GM23338 (cell line): Measurements from ENCODE around the gene PCSK6. TPM values are rescaled to one million over a fixed set of nuclear protein-coding genes. Genes with fewer than 3 reads are reported as not detected.

Experiments used
- ATAC-seq: fragments of 200-7000 bp; cut with Tn5 transposase; 3 replicates; pipeline ENCODE4 v1.9.1; 2020
- DNase-seq: peaks from one replicate; pipeline ENCODE4 v3.0.0-alpha.2; 2015; ENCODE audit warnings: low spot score
- H2AFZ ChIP-seq: fragments of 200-600 bp; sonication (generic); 2 replicates; pipeline ENCODE4 v1.8.0; 2016; ENCODE audit warnings: antibody characterized with exemption, mild to moderate bottlenecking, moderate library complexity
- H3F3A ChIP-seq: fragments of 200-600 bp; sonication (generic); replicated peaks from 2 replicates; pipeline ENCODE4 v1.8.0; 2017; ENCODE audit warnings: antibody characterized with exemption, mixed run types, low read depth
- H3K27ac ChIP-seq: fragments of 200-600 bp; sonication (generic); 2 replicates; pipeline ENCODE4 v1.6.1; 2016; ENCODE audit warnings: low read depth
- H3K27me3 ChIP-seq: fragments of 200-600 bp; sonication (generic); 2 replicates; pipeline ENCODE4 v1.8.0; 2016; ENCODE audit warnings: mild to moderate bottlenecking, mixed run types, moderate library complexity; ENCODE audit not compliant: insufficient read depth
- H3K36me3 ChIP-seq: fragments of 200-600 bp; sonication (generic); 2 replicates; pipeline ENCODE4 v1.8.0; 2016; ENCODE audit warnings: mild to moderate bottlenecking; ENCODE audit not compliant: insufficient read depth
- H3K4me1 ChIP-seq: fragments of 200-600 bp; sonication (generic); 2 replicates; pipeline ENCODE4 v1.8.0; 2016; ENCODE audit warnings: mild to moderate bottlenecking, moderate library complexity; ENCODE audit not compliant: insufficient read depth
- H3K4me2 ChIP-seq: fragments of 200-600 bp; sonication (generic); 2 replicates; pipeline ENCODE4 v1.7.1; 2017; ENCODE audit warnings: mixed run types
- H3K4me3 ChIP-seq: fragments of 200-600 bp; sonication (generic); 2 replicates; pipeline ENCODE4 v1.6.1; 2016; ENCODE audit warnings: mixed run types
- H3K79me2 ChIP-seq: fragments of 200-600 bp; sonication (generic); replicated peaks from 2 replicates; pipeline ENCODE4 v1.8.0; 2017; ENCODE audit warnings: mild to moderate bottlenecking; ENCODE audit not compliant: insufficient read depth
- H3K9me2 ChIP-seq: fragments of 200-600 bp; sonication (generic); 2 replicates; pipeline ENCODE4 v1.8.0; 2017; ENCODE audit not compliant: insufficient read depth
- H4K20me1 ChIP-seq: fragments of 200-600 bp; sonication (generic); replicated peaks from 2 replicates; pipeline ENCODE4 v1.8.0; 2017; ENCODE audit warnings: mild to moderate bottlenecking; ENCODE audit not compliant: insufficient read depth
- H3K27ac Mint-ChIP-seq: 2 replicates; pipeline ENCODE4 v1.8.0; 2020; ENCODE audit warnings: inconsistent platforms, mild to moderate bottlenecking, moderate library complexity, mixed read lengths
- H3K27me3 Mint-ChIP-seq: 3 replicates; pipeline ENCODE4 v1.8.0; 2022; ENCODE audit warnings: low read depth, mild to moderate bottlenecking, moderate library complexity, mixed read lengths, inconsistent platforms; ENCODE audit not compliant: insufficient read depth, poor library complexity
- H3K36me3 Mint-ChIP-seq: 3 replicates; pipeline ENCODE4 v1.8.0; 2021; ENCODE audit warnings: low read depth, mild to moderate bottlenecking, inconsistent platforms, moderate library complexity, mixed read lengths
- H3K4me1 Mint-ChIP-seq: 3 replicates; pipeline ENCODE4 v1.8.0; 2020; ENCODE audit warnings: mild to moderate bottlenecking, inconsistent platforms, mixed read lengths
- H3K4me3 Mint-ChIP-seq: 3 replicates; pipeline ENCODE4 v1.8.0; 2021; ENCODE audit warnings: moderate library complexity, mild to moderate bottlenecking, inconsistent platforms, mixed read lengths
- H3K9me3 Mint-ChIP-seq: 3 replicates; pipeline ENCODE4 v1.8.0; 2020; ENCODE audit warnings: moderate library complexity, mild to moderate bottlenecking, inconsistent platforms, mixed read lengths
- CREB1 ChIP-seq: fragments of 250-450 bp; sonication (Bioruptor Pico); IDR thresholded peaks from 2 replicates; pipeline ENCODE4 v1.5.0; 2020; ENCODE audit warnings: low read depth, mild to moderate bottlenecking, moderate library complexity
- EZH2 ChIP-seq: fragments of 200-600 bp; sonication (generic); IDR thresholded peaks from one replicate; pipeline ENCODE4 v1.8.0; 2017; ENCODE audit warnings: antibody characterized with exemption, mild to moderate bottlenecking, low read depth; ENCODE audit not compliant: unreplicated experiment
- EZH2phosphoT487 ChIP-seq: fragments of 200-600 bp; sonication (generic); IDR thresholded peaks from one replicate; pipeline ENCODE4 v1.8.1; 2018; ENCODE audit warnings: antibody characterized with exemption; ENCODE audit not compliant: unreplicated experiment
- JUNB ChIP-seq: IDR thresholded peaks from one replicate; pipeline ENCODE4 v1.6.1; 2016; ENCODE audit warnings: antibody characterized with exemption; ENCODE audit not compliant: unreplicated experiment
- NANOG ChIP-seq: IDR thresholded peaks from 2 replicates; pipeline ENCODE4 v1.6.1; 2016; ENCODE audit warnings: antibody characterized with exemption, borderline replicate concordance
- POLR2AphosphoS5 ChIP-seq: IDR thresholded peaks from 2 replicates; pipeline ENCODE4 v1.6.1; 2016; ENCODE audit warnings: antibody characterized with exemption, low read depth
- STAT1 ChIP-seq: IDR thresholded peaks from one replicate; pipeline ENCODE4 v1.6.1; 2016; ENCODE audit warnings: antibody characterized with exemption; ENCODE audit not compliant: unreplicated experiment
- ZNF114 ChIP-seq: fragments of 250-450 bp; sonication (Bioruptor Pico); IDR thresholded peaks from 2 replicates; pipeline ENCODE4 v1.5.0; 2020; ENCODE audit warnings: mild to moderate bottlenecking, moderate library complexity
- ZNF331 ChIP-seq: fragments of 250-450 bp; sonication (Bioruptor Pico); IDR thresholded peaks from 2 replicates; pipeline ENCODE4 v1.5.0; 2020; ENCODE audit warnings: low read depth, mild to moderate bottlenecking, moderate library complexity
- polyA plus RNA-seq: library from polyadenylated mRNA; unstranded; fragments of >200 nt; fragmentation: Nextera tagmentation; extraction: Ambion mirVana; gene quantifications from 2 replicates; pipeline ENCODE4 v1.2.1, GENCODE V29; 2016
- total RNA-seq: library from RNA; depleted of rRNA; stranded (reverse); fragments of >200 nt; shearing (Covaris generic); gene quantifications from 2 replicates; pipeline ENCODE4 v1.2.3, GENCODE V29; 2014
- TF ChIP-seq, protein P1 (sequence below), 2 experiments: fragments of 200-600 bp in 1 of 2; sonication (generic) in 1 of 2; conservative IDR thresholded peaks; 2 replicates each; pipeline versions ENCODE4 v1.5.1 to v1.6.1; 2016 to 2017; ENCODE audit warnings: antibody characterized with exemption in 2 of 2, low read depth in 2 of 2, mild to moderate bottlenecking in 2 of 2, moderate library complexity in 1 of 2
- TF ChIP-seq, protein P2 (sequence below): IDR thresholded peaks from 2 replicates; pipeline ENCODE4 v1.6.1; 2016; ENCODE audit warnings: antibody characterized with exemption
- TF ChIP-seq, protein P3 (sequence below): IDR thresholded peaks from one replicate; pipeline ENCODE4 v1.6.1; 2018; ENCODE audit warnings: antibody characterized with exemption; ENCODE audit not compliant: unreplicated experiment

The PCSK6 gene
- total and polyA plus RNA-seq, 2 experiments from 2014 or later = 1.7 to 6.7 TPM

DNA sequence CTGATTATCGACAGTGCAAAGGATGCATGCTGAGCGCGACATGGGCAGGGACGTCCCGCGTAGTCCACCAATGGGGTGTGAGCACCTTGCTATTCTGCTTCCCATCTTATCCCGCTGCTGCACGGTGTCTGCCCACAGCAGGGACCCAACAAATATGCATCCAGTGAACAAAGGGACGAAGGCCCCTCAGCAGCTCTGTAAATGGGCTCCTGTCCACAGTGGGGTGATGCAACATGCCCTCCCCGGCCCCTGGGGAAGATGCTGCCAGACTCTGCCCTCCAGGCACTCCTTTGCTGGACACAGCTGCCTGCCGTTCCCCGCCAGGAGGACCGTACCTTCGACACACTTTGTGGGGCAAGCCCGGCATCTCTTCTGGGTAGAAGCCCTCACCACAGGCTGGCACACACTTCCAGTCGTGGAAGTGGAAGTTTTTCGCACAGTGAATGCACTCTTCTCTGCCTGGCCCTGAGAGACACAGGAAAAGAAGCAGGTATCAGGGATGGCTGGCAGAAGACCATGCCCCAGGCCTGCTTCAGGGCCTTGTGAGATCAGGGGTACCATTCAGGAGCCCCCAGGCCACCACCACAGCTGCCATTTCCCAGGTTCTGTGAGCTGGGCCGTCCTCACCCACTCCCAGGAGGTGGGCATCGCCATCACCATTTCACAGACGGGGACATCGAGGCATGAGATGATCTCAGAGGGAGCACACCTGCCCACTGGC lies 176.3 kb downstream of the PCSK6 start:
- Histone ChIP-seq H3K27me3 (no peaks in the 10 kb centered on the region), H3K36me3 (no peaks in the 10 kb centered on the region), H2AFZ (no peak overlapping the region), H3K27ac (no peak overlapping the region), H4K20me1 (no peaks in the 10 kb centered on the region), H3K4me2 (no peak overlapping the region), H3K4me1 (no peaks in the 10 kb centered on the region), H3K9me2 (no peaks in the 10 kb centered on the region), H3K79me2 (no peaks in the 10 kb centered on the region), H3K4me3 (no peak overlapping the region), H3F3A (no peaks in the 10 kb centered on the region)
- no peaks in the 10 kb centered on the region for H3K9me3 Mint-ChIP-seq
- ATAC-seq = peak; percentile 25
- TF ChIP-seq ZNF331 (CRISPR knock-in tag) (no peak), CREB1 (CRISPR knock-in tag) (no peak), ZNF114 (CRISPR knock-in tag) (no peak)
- TF ChIP-seq, protein P1, sequence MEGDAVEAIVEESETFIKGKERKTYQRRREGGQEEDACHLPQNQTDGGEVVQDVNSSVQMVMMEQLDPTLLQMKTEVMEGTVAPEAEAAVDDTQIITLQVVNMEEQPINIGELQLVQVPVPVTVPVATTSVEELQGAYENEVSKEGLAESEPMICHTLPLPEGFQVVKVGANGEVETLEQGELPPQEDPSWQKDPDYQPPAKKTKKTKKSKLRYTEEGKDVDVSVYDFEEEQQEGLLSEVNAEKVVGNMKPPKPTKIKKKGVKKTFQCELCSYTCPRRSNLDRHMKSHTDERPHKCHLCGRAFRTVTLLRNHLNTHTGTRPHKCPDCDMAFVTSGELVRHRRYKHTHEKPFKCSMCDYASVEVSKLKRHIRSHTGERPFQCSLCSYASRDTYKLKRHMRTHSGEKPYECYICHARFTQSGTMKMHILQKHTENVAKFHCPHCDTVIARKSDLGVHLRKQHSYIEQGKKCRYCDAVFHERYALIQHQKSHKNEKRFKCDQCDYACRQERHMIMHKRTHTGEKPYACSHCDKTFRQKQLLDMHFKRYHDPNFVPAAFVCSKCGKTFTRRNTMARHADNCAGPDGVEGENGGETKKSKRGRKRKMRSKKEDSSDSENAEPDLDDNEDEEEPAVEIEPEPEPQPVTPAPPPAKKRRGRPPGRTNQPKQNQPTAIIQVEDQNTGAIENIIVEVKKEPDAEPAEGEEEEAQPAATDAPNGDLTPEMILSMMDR (conservative IDR thresholded peaks at IDR 0.05; ENCODE audit: low read depth in 2 of 2) = no peak
- H3K36me3 Mint-ChIP-seq = no peaks in the 10 kb centered on the region
- no peaks in the 10 kb centered on the region for H3K4me1 Mint-ChIP-seq
- H3K27ac Mint-ChIP-seq = no peak overlapping the region
- DNase-seq = no peak
- peaks cover 7% of the 10 kb centered on the region for H3K27me3 Mint-ChIP-seq
- no peak overlapping the region for H3K4me3 Mint-ChIP-seq

DNA sequence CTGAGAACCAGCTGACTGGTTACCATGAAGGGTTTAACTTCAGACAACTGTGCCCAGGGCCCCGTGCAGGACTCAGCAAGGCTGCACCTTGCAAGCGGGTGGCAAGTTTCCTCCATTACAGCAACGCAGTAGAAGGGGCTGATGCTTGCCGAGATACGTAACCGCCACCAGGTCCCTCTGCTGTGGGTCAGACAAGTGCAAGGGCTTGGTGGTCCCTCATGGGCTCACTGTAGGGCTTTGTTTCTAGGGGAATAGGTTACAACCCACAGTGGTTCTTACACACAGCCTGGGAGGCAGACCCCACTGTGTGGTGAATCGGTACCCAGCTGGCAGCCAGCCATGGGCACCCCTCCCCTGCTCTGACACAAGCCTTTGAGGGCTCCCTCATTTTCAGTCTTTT lies 179.0 kb downstream of the PCSK6 start:
- no peaks in the 10 kb centered on the region for H3K9me3 Mint-ChIP-seq
- ATAC-seq = no peak
- TF ChIP-seq JUNB (no peak), EZH2 (no peak), POLR2AphosphoS5 (no peak), CREB1 (CRISPR knock-in tag) (no peak), ZNF331 (CRISPR knock-in tag) (no peak), STAT1 (no peak), NANOG (no peak), EZH2phosphoT487 (no peak), ZNF114 (CRISPR knock-in tag) (no peak)
- TF ChIP-seq, protein P2, sequence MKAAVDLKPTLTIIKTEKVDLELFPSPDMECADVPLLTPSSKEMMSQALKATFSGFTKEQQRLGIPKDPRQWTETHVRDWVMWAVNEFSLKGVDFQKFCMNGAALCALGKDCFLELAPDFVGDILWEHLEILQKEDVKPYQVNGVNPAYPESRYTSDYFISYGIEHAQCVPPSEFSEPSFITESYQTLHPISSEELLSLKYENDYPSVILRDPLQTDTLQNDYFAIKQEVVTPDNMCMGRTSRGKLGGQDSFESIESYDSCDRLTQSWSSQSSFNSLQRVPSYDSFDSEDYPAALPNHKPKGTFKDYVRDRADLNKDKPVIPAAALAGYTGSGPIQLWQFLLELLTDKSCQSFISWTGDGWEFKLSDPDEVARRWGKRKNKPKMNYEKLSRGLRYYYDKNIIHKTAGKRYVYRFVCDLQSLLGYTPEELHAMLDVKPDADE = no peak
- TF ChIP-seq, protein P1 (conservative IDR thresholded peaks at IDR 0.05; ENCODE audit: low read depth in 2 of 2) = no peak
- TF ChIP-seq, protein P3, sequence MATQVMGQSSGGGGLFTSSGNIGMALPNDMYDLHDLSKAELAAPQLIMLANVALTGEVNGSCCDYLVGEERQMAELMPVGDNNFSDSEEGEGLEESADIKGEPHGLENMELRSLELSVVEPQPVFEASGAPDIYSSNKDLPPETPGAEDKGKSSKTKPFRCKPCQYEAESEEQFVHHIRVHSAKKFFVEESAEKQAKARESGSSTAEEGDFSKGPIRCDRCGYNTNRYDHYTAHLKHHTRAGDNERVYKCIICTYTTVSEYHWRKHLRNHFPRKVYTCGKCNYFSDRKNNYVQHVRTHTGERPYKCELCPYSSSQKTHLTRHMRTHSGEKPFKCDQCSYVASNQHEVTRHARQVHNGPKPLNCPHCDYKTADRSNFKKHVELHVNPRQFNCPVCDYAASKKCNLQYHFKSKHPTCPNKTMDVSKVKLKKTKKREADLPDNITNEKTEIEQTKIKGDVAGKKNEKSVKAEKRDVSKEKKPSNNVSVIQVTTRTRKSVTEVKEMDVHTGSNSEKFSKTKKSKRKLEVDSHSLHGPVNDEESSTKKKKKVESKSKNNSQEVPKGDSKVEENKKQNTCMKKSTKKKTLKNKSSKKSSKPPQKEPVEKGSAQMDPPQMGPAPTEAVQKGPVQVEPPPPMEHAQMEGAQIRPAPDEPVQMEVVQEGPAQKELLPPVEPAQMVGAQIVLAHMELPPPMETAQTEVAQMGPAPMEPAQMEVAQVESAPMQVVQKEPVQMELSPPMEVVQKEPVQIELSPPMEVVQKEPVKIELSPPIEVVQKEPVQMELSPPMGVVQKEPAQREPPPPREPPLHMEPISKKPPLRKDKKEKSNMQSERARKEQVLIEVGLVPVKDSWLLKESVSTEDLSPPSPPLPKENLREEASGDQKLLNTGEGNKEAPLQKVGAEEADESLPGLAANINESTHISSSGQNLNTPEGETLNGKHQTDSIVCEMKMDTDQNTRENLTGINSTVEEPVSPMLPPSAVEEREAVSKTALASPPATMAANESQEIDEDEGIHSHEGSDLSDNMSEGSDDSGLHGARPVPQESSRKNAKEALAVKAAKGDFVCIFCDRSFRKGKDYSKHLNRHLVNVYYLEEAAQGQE = no peak

More for the DNA sequence above, 179.0 kb downstream of the PCSK6 start:
- no peaks in the 10 kb centered on the region for H4K20me1 ChIP-seq
- H3K4me3 ChIP-seq = no peak overlapping the region
- no peak overlapping the region for H2AFZ ChIP-seq
- no peak overlapping the region for H3K27ac Mint-ChIP-seq
- no peaks in the 10 kb centered on the region for H3K27me3 ChIP-seq
- H3K9me2 ChIP-seq = no peaks in the 10 kb centered on the region
- no peak overlapping the region for H3K27ac ChIP-seq
- no peaks in the 10 kb centered on the region for H3K79me2 ChIP-seq
- H3K4me2 ChIP-seq = no peak overlapping the region
- peaks cover 7% of the 10 kb centered on the region for H3K27me3 Mint-ChIP-seq
- H3K36me3 Mint-ChIP-seq = no peaks in the 10 kb centered on the region
- H3K4me1 ChIP-seq = no peaks in the 10 kb centered on the region
- H3F3A ChIP-seq = no peaks in the 10 kb centered on the region
- H3K4me1 Mint-ChIP-seq = no peaks in the 10 kb centered on the region
- no peaks in the 10 kb centered on the region for H3K36me3 ChIP-seq
- no peak overlapping the region for H3K4me3 Mint-ChIP-seq
- DNase-seq = no peak
